NB4 (cell line): ENCODE results near the gene MYL1.

Source experiments
- DNase-seq: peaks from one replicate; pipeline ENCODE4 v3.0.0; 2010; ENCODE audit warnings: low read depth
- H3K4me3 ChIP-seq: one replicate; pipeline ENCODE4 v1.5.1; 2011; ENCODE audit warnings: mild to moderate bottlenecking, low read depth, low read length, moderate library complexity
- MYC ChIP-seq: IDR thresholded peaks from 2 replicates; pipeline ENCODE4 v1.6.1; 2011; ENCODE audit warnings: low read depth, low read length
- POLR2A ChIP-seq: IDR thresholded peaks from 2 replicates; pipeline ENCODE4 v1.6.1; 2011; ENCODE audit warnings: mild to moderate bottlenecking; ENCODE audit not compliant: insufficient read length; ENCODE audit errors: extremely low read depth
- TF ChIP-seq, protein P1 (sequence below): IDR thresholded peaks from one replicate; pipeline ENCODE4 v1.5.1; 2012; ENCODE audit warnings: low read depth, low read length
- TF ChIP-seq, protein P2 (sequence below): IDR thresholded peaks from 2 replicates; pipeline ENCODE4 v1.6.1; 2011; ENCODE audit warnings: low read depth, low read length

Gene MYL1

DNA sequence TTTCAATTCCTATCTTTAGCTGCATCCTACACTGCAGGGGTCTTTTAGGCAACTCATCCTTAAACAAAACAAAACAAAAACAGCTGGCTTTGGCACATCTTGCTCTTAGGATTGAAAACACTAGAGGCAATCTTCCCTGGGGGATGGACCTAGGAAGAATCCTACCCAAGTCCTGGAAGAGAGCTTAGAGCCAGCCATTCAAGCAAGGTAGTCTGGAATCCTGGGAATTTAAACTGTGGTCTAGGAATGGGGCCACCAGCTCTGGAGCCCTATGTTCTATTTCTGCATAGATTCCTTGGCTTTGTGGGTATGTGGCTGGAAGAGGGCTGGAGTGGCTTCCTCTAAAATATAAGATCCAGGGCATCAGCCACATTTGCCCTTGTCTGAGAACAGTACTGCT, 27.7 kb downstream of the MYL1 start:
- TF ChIP-seq, protein P1, sequence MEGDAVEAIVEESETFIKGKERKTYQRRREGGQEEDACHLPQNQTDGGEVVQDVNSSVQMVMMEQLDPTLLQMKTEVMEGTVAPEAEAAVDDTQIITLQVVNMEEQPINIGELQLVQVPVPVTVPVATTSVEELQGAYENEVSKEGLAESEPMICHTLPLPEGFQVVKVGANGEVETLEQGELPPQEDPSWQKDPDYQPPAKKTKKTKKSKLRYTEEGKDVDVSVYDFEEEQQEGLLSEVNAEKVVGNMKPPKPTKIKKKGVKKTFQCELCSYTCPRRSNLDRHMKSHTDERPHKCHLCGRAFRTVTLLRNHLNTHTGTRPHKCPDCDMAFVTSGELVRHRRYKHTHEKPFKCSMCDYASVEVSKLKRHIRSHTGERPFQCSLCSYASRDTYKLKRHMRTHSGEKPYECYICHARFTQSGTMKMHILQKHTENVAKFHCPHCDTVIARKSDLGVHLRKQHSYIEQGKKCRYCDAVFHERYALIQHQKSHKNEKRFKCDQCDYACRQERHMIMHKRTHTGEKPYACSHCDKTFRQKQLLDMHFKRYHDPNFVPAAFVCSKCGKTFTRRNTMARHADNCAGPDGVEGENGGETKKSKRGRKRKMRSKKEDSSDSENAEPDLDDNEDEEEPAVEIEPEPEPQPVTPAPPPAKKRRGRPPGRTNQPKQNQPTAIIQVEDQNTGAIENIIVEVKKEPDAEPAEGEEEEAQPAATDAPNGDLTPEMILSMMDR: no peak
- TF ChIP-seq POLR2A (no peak), MYC (no peak)
- TF ChIP-seq, protein P2, sequence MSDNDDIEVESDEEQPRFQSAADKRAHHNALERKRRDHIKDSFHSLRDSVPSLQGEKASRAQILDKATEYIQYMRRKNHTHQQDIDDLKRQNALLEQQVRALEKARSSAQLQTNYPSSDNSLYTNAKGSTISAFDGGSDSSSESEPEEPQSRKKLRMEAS: no peak
- H3K4me3 ChIP-seq: no peak overlapping the region
- DNase-seq: no peak

DNA sequence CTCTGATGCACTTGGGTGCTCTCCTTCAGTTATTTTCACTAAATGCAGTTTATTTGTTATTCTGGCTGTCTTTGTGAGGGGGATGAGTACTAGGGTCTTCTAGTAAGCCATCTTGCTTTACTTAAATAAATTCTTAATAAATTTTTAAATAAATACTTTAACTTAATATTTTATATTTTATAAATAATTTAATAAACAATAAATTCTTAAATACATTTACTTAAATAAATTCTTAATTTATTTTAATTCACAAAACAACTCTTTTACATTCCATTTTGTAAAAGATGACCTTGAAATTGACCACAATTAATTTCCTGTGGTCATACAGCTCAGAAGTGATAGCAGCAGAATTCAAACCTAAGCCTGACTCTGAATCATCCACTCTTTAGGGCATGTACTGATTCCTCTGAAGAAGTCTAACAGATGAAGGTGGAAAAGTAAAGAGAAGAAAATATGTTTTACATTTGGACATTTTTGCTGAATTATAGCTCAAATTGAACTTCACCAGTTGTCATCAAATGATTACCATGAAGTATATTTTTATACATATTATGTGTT, 28.8 kb downstream of the MYL1 start:
- no peak for DNase-seq
- H3K4me3 ChIP-seq: no peak overlapping the region
- TF ChIP-seq, protein P1: no peak
- TF ChIP-seq MYC: no peak
- TF ChIP-seq, protein P2: no peak
- no peak for TF ChIP-seq POLR2A

DNA sequence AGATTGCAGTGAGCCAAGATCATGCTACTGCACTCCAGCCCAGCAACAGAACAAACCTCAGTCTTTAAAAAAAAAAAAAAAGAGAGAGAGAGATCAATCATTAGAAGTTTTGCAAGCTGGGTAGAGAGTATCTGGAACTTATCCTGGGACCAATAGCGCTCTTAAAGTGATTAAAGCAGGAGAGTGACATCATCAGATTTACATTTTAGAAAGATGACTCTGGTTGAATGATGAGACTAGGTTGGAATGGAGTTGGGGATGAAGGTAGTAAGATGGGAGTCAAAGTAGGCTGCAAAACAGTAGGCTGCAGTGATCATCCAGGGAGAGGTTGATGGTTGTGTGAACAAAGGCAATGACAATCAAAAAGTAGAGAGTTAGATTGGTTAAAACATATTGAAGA, 37.8 kb downstream of the MYL1 start:
- TF ChIP-seq, protein P2: no peak
- TF ChIP-seq, protein P1: no peak
- TF ChIP-seq MYC: no peak
- TF ChIP-seq POLR2A: no peak
- H3K4me3 ChIP-seq: no peak overlapping the region
- no peak for DNase-seq

DNA sequence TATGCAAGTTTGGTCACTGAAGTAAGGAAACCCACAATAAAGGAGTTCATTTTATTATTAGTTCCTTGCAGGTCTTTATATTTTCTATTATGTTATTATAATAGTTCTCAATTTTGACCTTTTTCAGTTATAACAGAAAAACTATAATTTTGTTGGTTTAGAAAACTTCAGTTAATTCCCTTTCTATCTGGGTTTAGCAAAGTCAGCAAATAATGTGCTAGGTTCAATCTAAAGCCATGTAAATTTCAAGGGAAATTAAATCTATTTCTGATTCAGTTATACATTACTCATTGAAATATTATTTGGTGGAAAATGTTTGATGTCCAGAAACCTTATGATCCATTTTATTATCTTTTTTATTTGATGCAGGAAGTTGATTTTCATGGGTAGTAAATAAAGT, 43.7 kb downstream of the MYL1 start:
- H3K4me3 ChIP-seq: no peak overlapping the region
- DNase-seq: no peak
- TF ChIP-seq, protein P1: no peak
- TF ChIP-seq POLR2A (no peak), MYC (no peak)
- TF ChIP-seq, protein P2: no peak

DNA sequence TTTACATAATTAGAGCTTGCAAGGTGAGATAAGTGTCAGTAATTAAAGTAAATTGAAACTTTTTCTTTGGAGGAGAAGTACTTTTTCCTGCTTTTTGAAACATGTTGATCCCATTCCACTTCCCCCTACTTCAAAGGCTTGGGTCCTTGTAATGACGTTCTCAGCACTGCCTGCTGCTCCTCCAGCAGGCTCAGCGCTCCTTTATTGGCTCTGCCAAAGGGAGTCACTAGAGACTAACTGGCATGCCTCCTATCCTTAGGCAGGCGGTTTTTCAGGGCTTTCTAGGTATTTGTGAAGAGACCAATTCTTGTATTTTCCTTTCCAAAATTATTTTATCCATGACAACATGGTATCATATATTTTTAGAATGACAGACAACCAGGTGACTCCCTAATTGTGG, 45.8 kb downstream of the MYL1 start:
- DNase-seq: no peak

DNA sequence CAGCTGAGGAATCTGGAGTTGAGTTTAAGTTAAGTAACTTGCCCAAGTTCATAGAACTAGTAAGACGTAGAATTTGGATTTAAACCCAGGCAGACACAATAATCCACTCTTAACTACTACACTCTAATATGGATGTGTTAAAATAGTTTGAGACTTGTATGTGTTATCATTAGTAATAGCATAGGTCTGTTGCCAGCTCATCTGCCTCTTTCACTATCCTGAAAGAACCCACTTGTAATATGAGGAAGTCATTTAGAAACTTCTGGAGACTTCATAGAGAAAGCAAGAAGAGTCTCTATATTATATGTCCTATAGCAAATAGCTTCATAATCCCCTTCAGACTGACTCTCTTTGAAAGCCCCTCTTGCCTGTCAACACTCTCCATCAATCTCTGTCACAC, 46.7 kb downstream of the MYL1 start:
- TF ChIP-seq POLR2A (no peak), MYC (no peak)
- TF ChIP-seq, protein P1: no peak
- TF ChIP-seq, protein P2: no peak
- DNase-seq: no peak
- no peak overlapping the region for H3K4me3 ChIP-seq

More for the DNA sequence above, 45.8 kb downstream of the MYL1 start:
- TF ChIP-seq, protein P2: no peak
- no peak for TF ChIP-seq MYC
- TF ChIP-seq POLR2A: no peak
- no peak overlapping the region for H3K4me3 ChIP-seq
